ENCODE results near the gene MAP2K5. TPM values are rescaled to one million over a fixed set of nuclear protein-coding genes. Genes with fewer than 3 reads are reported as not detected.
A peak's percentile ranks its signal among the peaks of the same experiment; 100 is the strongest.

Gene MAP2K5
- total RNA-seq, 1 experiment from 2014 or later = 13.9 TPM

GRCh38 chr15:67587331-67587730, 44.8 kb downstream of the MAP2K5 start:
- H3K27me3 ChIP-seq = no peaks in the 10 kb centered on the region
- DNase-seq = no peak
- no peaks in the 10 kb centered on the region for H3K9me3 ChIP-seq (replicated peaks)
- no peak overlapping the region for H3K27ac ChIP-seq
- no peak overlapping the region for H3K4me3 ChIP-seq
- peaks cover 6% of the 10 kb centered on the region for H3K36me3 ChIP-seq
- H3K4me1 ChIP-seq = no peaks in the 10 kb centered on the region

- H3K36me3 ChIP-seq = peaks cover 6% of the 10 kb centered on the region
- H3K9me3 ChIP-seq (replicated peaks) = no peaks in the 10 kb centered on the region
- no peak overlapping the region for H3K4me3 ChIP-seq
- H3K4me1 ChIP-seq = no peaks in the 10 kb centered on the region
- no peaks in the 10 kb centered on the region for H3K27me3 ChIP-seq
- H3K27ac ChIP-seq = no peak overlapping the region
- DNase-seq = no peak
These were observed 45.3 kb downstream of the MAP2K5 start for GRCh38 chr15:67587754-67588153.

- H3K9me3 ChIP-seq (replicated peaks) = no peaks in the 10 kb centered on the region
- peaks cover 6% of the 10 kb centered on the region for H3K36me3 ChIP-seq
- no peaks in the 10 kb centered on the region for H3K4me1 ChIP-seq
- H3K27ac ChIP-seq = no peak overlapping the region
- H3K4me3 ChIP-seq = no peak overlapping the region
- no peaks in the 10 kb centered on the region for H3K27me3 ChIP-seq
- no peak for DNase-seq
These were observed 47.7 kb downstream of the MAP2K5 start for GRCh38 chr15:67590191-67590590.

- Histone ChIP-seq H3K4me3 (no peak overlapping the region), H3K4me1 (no peaks in the 10 kb centered on the region), H3K27ac (no peak overlapping the region), H3K36me3 (peaks cover 6% of the 10 kb centered on the region), H3K9me3 (replicated peaks) (no peaks in the 10 kb centered on the region), H3K27me3 (no peaks in the 10 kb centered on the region)
- DNase-seq = no peak
These were observed 49.7 kb downstream of the MAP2K5 start for GRCh38 chr15:67592245-67592644.

GRCh38 chr15:67593562-67593961, 51.1 kb downstream of the MAP2K5 start:
- Histone ChIP-seq H3K4me1 (no peaks in the 10 kb centered on the region), H3K9me3 (replicated peaks) (no peaks in the 10 kb centered on the region), H3K27me3 (no peaks in the 10 kb centered on the region), H3K27ac (no peak overlapping the region), H3K4me3 (no peak overlapping the region), H3K36me3 (peaks cover under 1% of the 10 kb centered on the region; the same call in 1 of the 2 replicates)
- no peak for DNase-seq

GRCh38 chr15:67594770-67595169, 52.3 kb downstream of the MAP2K5 start:
- H3K27ac ChIP-seq = no peak overlapping the region
- H3K9me3 ChIP-seq (replicated peaks) = no peaks in the 10 kb centered on the region
- DNase-seq = no peak
- H3K4me1 ChIP-seq = no peaks in the 10 kb centered on the region
- no peaks in the 10 kb centered on the region; the same call in 1 of the 2 replicates for H3K36me3 ChIP-seq
- H3K4me3 ChIP-seq = no peak overlapping the region
- no peaks in the 10 kb centered on the region for H3K27me3 ChIP-seq

- H3K27me3 ChIP-seq = no peaks in the 10 kb centered on the region
- H3K27ac ChIP-seq = no peak overlapping the region
- no peaks in the 10 kb centered on the region for H3K9me3 ChIP-seq (replicated peaks)
- no peak for DNase-seq
- no peak overlapping the region for H3K4me3 ChIP-seq
- no peaks in the 10 kb centered on the region; the same call in 1 of the 2 replicates for H3K36me3 ChIP-seq
- no peaks in the 10 kb centered on the region for H3K4me1 ChIP-seq
These were observed 53.1 kb downstream of the MAP2K5 start for GRCh38 chr15:67595572-67595971.

- Histone ChIP-seq H3K27ac (no peak overlapping the region), H3K4me1 (peaks cover 14% of the 10 kb centered on the region; the same call in 1 of the 2 replicates), H3K27me3 (no peaks in the 10 kb centered on the region), H3K4me3 (no peak overlapping the region), H3K36me3 (no peaks in the 10 kb centered on the region), H3K9me3 (replicated peaks) (no peaks in the 10 kb centered on the region)
- DNase-seq = no peak
These were observed 58.6 kb downstream of the MAP2K5 start for GRCh38 chr15:67601073-67601472.

- DNase-seq = peak in 1 of 2 experiments; percentile 40
- no peaks in the 10 kb centered on the region for H3K27me3 ChIP-seq
These were observed 60.6 kb downstream of the MAP2K5 start for GRCh38 chr15:67603063-67603462.

GRCh38 chr15:67605871-67606270, 63.4 kb downstream of the MAP2K5 start:
- Histone ChIP-seq H3K27ac (no peak overlapping the region), H3K9me3 (replicated peaks) (no peaks in the 10 kb centered on the region), H3K4me1 (peaks cover 12% of the 10 kb centered on the region; the same call in 1 of the 2 replicates), H3K36me3 (no peaks in the 10 kb centered on the region), H3K27me3 (no peaks in the 10 kb centered on the region), H3K4me3 (no peak overlapping the region)
- no peak for DNase-seq

More at GRCh38 chr15:67603063-67603462, 60.6 kb downstream of the MAP2K5 start:
- no peak overlapping the region for H3K4me3 ChIP-seq
- H3K9me3 ChIP-seq (replicated peaks) = no peaks in the 10 kb centered on the region
- peaks cover 14% of the 10 kb centered on the region; the same call in 1 of the 2 replicates for H3K4me1 ChIP-seq
- H3K27ac ChIP-seq = no peak overlapping the region; the same call in 1 of the 2 replicates
- no peaks in the 10 kb centered on the region for H3K36me3 ChIP-seq

- Histone ChIP-seq H3K9me3 (replicated peaks) (no peaks in the 10 kb centered on the region), H3K4me1 (peaks cover 12% of the 10 kb centered on the region), H3K27ac (no peak overlapping the region), H3K36me3 (no peaks in the 10 kb centered on the region), H3K4me3 (no peak overlapping the region), H3K27me3 (no peaks in the 10 kb centered on the region)
- DNase-seq = no peak
These were observed 64.2 kb downstream of the MAP2K5 start for GRCh38 chr15:67606742-67607141.

- peaks cover 18% of the 10 kb centered on the region for H3K4me1 ChIP-seq
- no peak overlapping the region for H3K4me3 ChIP-seq
- DNase-seq = no peak
- H3K36me3 ChIP-seq = no peaks in the 10 kb centered on the region
- no peak overlapping the region for H3K27ac ChIP-seq
- no peaks in the 10 kb centered on the region for H3K27me3 ChIP-seq
- no peaks in the 10 kb centered on the region for H3K9me3 ChIP-seq (replicated peaks)
These were observed 64.8 kb downstream of the MAP2K5 start for GRCh38 chr15:67607329-67607728.

- DNase-seq = no peak
- no peaks in the 10 kb centered on the region for H3K9me3 ChIP-seq (replicated peaks)
- no peaks in the 10 kb centered on the region for H3K27me3 ChIP-seq
- H3K27ac ChIP-seq = no peak overlapping the region
- H3K36me3 ChIP-seq = no peaks in the 10 kb centered on the region
- peaks cover 23% of the 10 kb centered on the region for H3K4me1 ChIP-seq
- H3K4me3 ChIP-seq = no peak overlapping the region
These were observed 65.6 kb downstream of the MAP2K5 start for GRCh38 chr15:67607959-67608637.

- Histone ChIP-seq H3K27me3 (no peaks in the 10 kb centered on the region), H3K4me1 (peaks cover 24% of the 10 kb centered on the region), H3K4me3 (no peak overlapping the region), H3K27ac (no peak overlapping the region), H3K9me3 (replicated peaks) (no peaks in the 10 kb centered on the region), H3K36me3 (no peaks in the 10 kb centered on the region)
- DNase-seq = no peak
These were observed 66.1 kb downstream of the MAP2K5 start for GRCh38 chr15:67608638-67608959.

- H3K4me3 ChIP-seq = no peak overlapping the region
- no peaks in the 10 kb centered on the region for H3K9me3 ChIP-seq (replicated peaks)
- H3K4me1 ChIP-seq = peaks cover 51% of the 10 kb centered on the region
- no peaks in the 10 kb centered on the region for H3K27me3 ChIP-seq
- no peaks in the 10 kb centered on the region for H3K36me3 ChIP-seq
- no peak overlapping the region for H3K27ac ChIP-seq
- peak in 1 of 2 experiments; percentile 53 for DNase-seq
These were observed 69.2 kb downstream of the MAP2K5 start for GRCh38 chr15:67611370-67612369.
